HEK293 (cell line): ENCODE measurements around the gene EPHB3.

Experiments
- CTCF ChIA-PET: fragments of 350-600 bp; formaldehyde crosslinking; extraction: SDS; loops from one replicate; lab custom pipeline; 2021; ENCODE audit warnings: antibody characterized with exemption; lab: Yijun Ruan, JAX
- POLR2A ChIA-PET: fragments of 300-600 bp; formaldehyde crosslinking; extraction: SDS; loops from one replicate; lab custom pipeline; 2020; ENCODE audit warnings: antibody characterized with exemption, inconsistent platforms; lab: Yijun Ruan, JAX
- H3K27ac ChIP-seq: fragments of 200-500 bp; sonication (Bioruptor generic); 2 replicates; pipeline ENCODE4 v1.5.1; 2014; ENCODE audit warnings: low read depth, low read length, control low read depth, inconsistent platforms; ENCODE audit errors: extremely low read depth
- H3K36me3 ChIP-seq, 2 experiments: fragments of 200-500 bp in 1 of 2; sonication (Bioruptor generic) in 1 of 2; 1 replicate in 1 of 2; 2 replicates in 1 of 2; pipeline ENCODE4 v1.5.1; 2014 to 2017; ENCODE audit warnings: inconsistent platforms in 2 of 2, low read length in 2 of 2; ENCODE audit not compliant: control insufficient read depth in 2 of 2, insufficient read depth in 1 of 2
- H3K4me1 ChIP-seq: fragments of 200-500 bp; sonication (Bioruptor generic); 2 replicates; pipeline ENCODE4 v1.5.1; 2014; ENCODE audit warnings: mild to moderate bottlenecking, low read length, inconsistent platforms; ENCODE audit not compliant: control insufficient read depth, insufficient read depth
- H3K4me3 ChIP-seq: 2 replicates; pipeline ENCODE4 v1.5.1; 2011; ENCODE audit warnings: low read depth, mild to moderate bottlenecking, control low read depth, low read length, moderate library complexity
- H3K9me3 ChIP-seq: fragments of 200-500 bp; sonication (Bioruptor generic); 2 replicates; pipeline ENCODE4 v1.5.1; 2014; ENCODE audit warnings: low read depth, low read length, inconsistent platforms; ENCODE audit not compliant: control insufficient read depth, insufficient read depth
- GLI2 ChIP-seq: fragments of 450-650 bp; formaldehyde crosslinking; IDR thresholded peaks from 2 replicates; pipeline ENCODE4; 2017; ENCODE audit warnings: missing biosample characterization, missing genetic modification characterization, low read depth, borderline replicate concordance
- GLIS1 ChIP-seq: fragments of 450-650 bp; formaldehyde crosslinking; IDR thresholded peaks from 2 replicates; pipeline ENCODE4 v1.5.1; 2016; ENCODE audit warnings: missing biosample characterization, missing genetic modification characterization
- MEIS1 ChIP-seq: sonication (generic); formaldehyde crosslinking; IDR thresholded peaks from 2 replicates; pipeline ENCODE4 v1.8.1; 2022; ENCODE audit warnings: missing genetic modification reagents, mild to moderate bottlenecking, borderline replicate concordance
- PRDM4 ChIP-seq: fragments of 450-650 bp; formaldehyde crosslinking; IDR thresholded peaks from 2 replicates; pipeline ENCODE4 v1.5.1; 2017; ENCODE audit warnings: missing biosample characterization, missing genetic modification characterization
- TRIM28 ChIP-seq: IDR thresholded peaks from 2 replicates; pipeline ENCODE4 v1.6.1; 2011; ENCODE audit warnings: low read length, control low read depth, borderline replicate concordance
- ZBTB26 ChIP-seq: fragments of 450-650 bp; formaldehyde crosslinking; optimal IDR thresholded peaks from 2 replicates; pipeline ENCODE3; 2016; ENCODE audit warnings: missing biosample characterization, mild to moderate bottlenecking, missing genetic modification characterization
- ZBTB44 ChIP-seq: fragments of 450-650 bp; IDR thresholded peaks from 2 replicates; pipeline ENCODE4 v1.5.1; 2018; ENCODE audit warnings: missing biosample characterization, mild to moderate bottlenecking, missing genetic modification characterization
- ZNF16 ChIP-seq: fragments of 450-650 bp; formaldehyde crosslinking; IDR thresholded peaks from 2 replicates; pipeline ENCODE4 v1.5.1; 2016; ENCODE audit warnings: low read depth, missing biosample characterization, missing genetic modification characterization
- ZNF18 ChIP-seq: fragments of 450-650 bp; formaldehyde crosslinking; IDR thresholded peaks from 2 replicates; pipeline ENCODE4 v1.5.1; 2016; ENCODE audit warnings: missing biosample characterization, missing genetic modification characterization
- ZNF202 ChIP-seq: fragments of 450-650 bp; formaldehyde crosslinking; IDR thresholded peaks from 2 replicates; pipeline ENCODE4 v1.5.1; 2016; ENCODE audit warnings: missing biosample characterization, missing genetic modification characterization, borderline replicate concordance
- ZNF23 ChIP-seq: fragments of 450-650 bp; formaldehyde crosslinking; IDR thresholded peaks from 2 replicates; pipeline ENCODE4 v1.5.1; 2016; ENCODE audit warnings: missing biosample characterization, missing genetic modification characterization, borderline replicate concordance
- ZNF416 ChIP-seq: fragments of 450-650 bp; formaldehyde crosslinking; IDR thresholded peaks from 2 replicates; pipeline ENCODE4 v1.5.1; 2016; ENCODE audit warnings: missing biosample characterization, missing genetic modification characterization
- ZNF48 ChIP-seq: fragments of 450-650 bp; formaldehyde crosslinking; IDR thresholded peaks from 2 replicates; pipeline ENCODE4 v1.5.1; 2016; ENCODE audit warnings: missing biosample characterization, missing genetic modification characterization
- ZNF501 ChIP-seq: fragments of 450-650 bp; formaldehyde crosslinking; IDR thresholded peaks from 2 replicates; pipeline ENCODE4 v1.5.1; 2016; ENCODE audit warnings: missing biosample characterization, missing genetic modification characterization
- ZNF544 ChIP-seq: fragments of 450-650 bp; formaldehyde crosslinking; IDR thresholded peaks from 2 replicates; pipeline ENCODE4 v1.5.0; 2017; ENCODE audit warnings: missing biosample characterization, missing genetic modification characterization
- ZNF560 ChIP-seq: fragments of 450-650 bp; formaldehyde crosslinking; IDR thresholded peaks from 2 replicates; pipeline ENCODE4 v1.5.1; 2017; ENCODE audit warnings: missing biosample characterization, missing genetic modification characterization, borderline replicate concordance
- ZNF571 ChIP-seq: fragments of 450-650 bp; formaldehyde crosslinking; IDR thresholded peaks from 2 replicates; pipeline ENCODE4 v1.5.0; 2017; ENCODE audit warnings: missing biosample characterization, missing genetic modification characterization
- ZNF580 ChIP-seq: fragments of 450-650 bp; formaldehyde crosslinking; IDR thresholded peaks from 2 replicates; pipeline ENCODE4 v1.5.1; 2016; ENCODE audit warnings: missing biosample characterization, missing genetic modification characterization
- ZNF623 ChIP-seq: fragments of 450-650 bp; formaldehyde crosslinking; IDR thresholded peaks from 2 replicates; pipeline ENCODE4 v1.5.1; 2016; ENCODE audit warnings: missing biosample characterization, missing genetic modification characterization
- ZNF777 ChIP-seq: fragments of 450-650 bp; formaldehyde crosslinking; IDR thresholded peaks from 2 replicates; pipeline ENCODE4 v1.5.1; 2017; ENCODE audit warnings: missing biosample characterization, missing genetic modification characterization, borderline replicate concordance
- ZSCAN4 ChIP-seq: fragments of 450-650 bp; formaldehyde crosslinking; IDR thresholded peaks from 2 replicates; pipeline ENCODE4 v1.5.1; 2017; ENCODE audit warnings: missing biosample characterization, missing genetic modification characterization

The EPHB3 gene

GRCh38 chr3:184626923-184627322 lies 65.3 kb downstream of the EPHB3 start:
- H3K9me3 ChIP-seq, result no peaks in the 10 kb centered on the region
- CTCF ChIA-PET, result no interaction called here

GRCh38 chr3:184629555-184630160 lies 68.1 kb downstream of the EPHB3 start:
- no peaks in the 10 kb centered on the region for H3K4me1 ChIP-seq
- no peak overlapping the region for H3K27ac ChIP-seq
- H3K9me3 ChIP-seq, result no peaks in the 10 kb centered on the region
- CTCF ChIA-PET, result interaction anchor here (1.0 kb wide), 1 partner anchor 19 kb away, joined by 4 read pairs; no protein-coding TSS in a partner anchor
- POLR2A ChIA-PET, result no interaction called here
- H3K4me3 ChIP-seq, result no peak overlapping the region
- no peak for TF ChIP-seq ZBTB44 (tag by site-specific recombination)
- TF ChIP-seq ZNF777 (tag by site-specific recombination), result no peak
- no peak for TF ChIP-seq ZNF16 (tag by site-specific recombination)
- TF ChIP-seq ZNF544 (tag by site-specific recombination), result no peak
- TF ChIP-seq ZNF580 (tag by site-specific recombination), result no peak
- TF ChIP-seq MEIS1, result no peak
- no peak for TF ChIP-seq ZNF18 (tag by site-specific recombination)
- TF ChIP-seq PRDM4 (tag by site-specific recombination), result no peak
- TF ChIP-seq ZNF623 (tag by site-specific recombination), result no peak
- no peak for TF ChIP-seq ZNF501 (tag by site-specific recombination)
- TF ChIP-seq ZSCAN4, result no peak
- no peak for TF ChIP-seq ZNF202 (tag by site-specific recombination)
- TF ChIP-seq ZNF48 (tag by site-specific recombination), result no peak
- TF ChIP-seq ZNF571 (tag by site-specific recombination), result no peak
- no peak for TF ChIP-seq ZNF416 (tag by site-specific recombination)
- no peak for TF ChIP-seq ZNF23 (tag by site-specific recombination)
- TF ChIP-seq GLI2 (tag by site-specific recombination), result no peak
- no peak for TF ChIP-seq ZNF560 (tag by site-specific recombination)
- TF ChIP-seq TRIM28, result no peak
- H3K36me3 ChIP-seq, result no peaks in the 10 kb centered on the region

More at GRCh38 chr3:184626923-184627322, 65.3 kb downstream of the EPHB3 start:
- POLR2A ChIA-PET, result no interaction called here
- H3K4me1 ChIP-seq, result no peaks in the 10 kb centered on the region
- H3K4me3 ChIP-seq, result no peak overlapping the region
- no peak overlapping the region for H3K27ac ChIP-seq
- TF ChIP-seq ZBTB26 (tag by site-specific recombination) (no peak), GLIS1 (tag by site-specific recombination) (peak; percentile 74)
- TF ChIP-seq, all 188 proteins: peak for 1
- H3K36me3 ChIP-seq, result no peaks in the 10 kb centered on the region
